Parathyroid adenoma (tissue), 2 donors: ENCODE measurements around the gene MMS22L.

Experiments
- H2AFZ ChIP-seq: fragments of 300-600 bp; sonication (generic); one replicate; pipeline ENCODE4 v1.7.0; 2017; ENCODE audit warnings: antibody characterized with exemption, mild to moderate bottlenecking
- H3K27ac ChIP-seq: fragments of 300-600 bp; sonication (generic); one replicate; pipeline ENCODE4 v1.7.0; 2017
- H3K27me3 ChIP-seq: fragments of 300-600 bp; sonication (generic); one replicate; pipeline ENCODE4 v1.7.0; 2017; ENCODE audit warnings: low read length; ENCODE audit not compliant: control insufficient read depth, insufficient read depth
- H3K36me3 ChIP-seq: fragments of 300-600 bp; sonication (generic); one replicate; pipeline ENCODE4 v1.7.0; 2017; ENCODE audit warnings: low read length; ENCODE audit not compliant: control insufficient read depth, insufficient read depth
- H3K4me1 ChIP-seq: fragments of 300-600 bp; sonication (generic); one replicate; pipeline ENCODE4 v1.7.0; 2017; ENCODE audit warnings: control low read depth
- H3K4me2 ChIP-seq: fragments of 300-600 bp; sonication (generic); one replicate; pipeline ENCODE4 v1.7.0; 2017; ENCODE audit warnings: low read length
- H3K4me3 ChIP-seq: fragments of 300-600 bp; sonication (generic); one replicate; pipeline ENCODE4 v1.7.0; 2017; ENCODE audit warnings: low read depth, low read length
- H3K79me2 ChIP-seq: fragments of 300-600 bp; sonication (generic); one replicate; pipeline ENCODE4 v1.7.0; 2017; ENCODE audit warnings: control low read depth
- H3K9ac ChIP-seq: fragments of 300-600 bp; sonication (generic); one replicate; pipeline ENCODE4 v1.7.0; 2017; ENCODE audit warnings: mild to moderate bottlenecking
- H3K9me3 ChIP-seq: fragments of 300-600 bp; sonication (generic); one replicate; pipeline ENCODE4 v1.7.0; 2017; ENCODE audit warnings: low read length; ENCODE audit not compliant: control insufficient read depth
- CTCF ChIP-seq: fragments of 300-600 bp; sonication (generic); IDR thresholded peaks from one replicate; pipeline ENCODE4 v1.7.0; 2017; ENCODE audit warnings: antibody characterized with exemption, mild to moderate bottlenecking
- donor health status: primary hyperparathyroidism.

Gene MMS22L

GRCh38 chr6:97294451-97294850 lies 11.4 kb upstream of the MMS22L start:
- no peak for TF ChIP-seq CTCF
- Histone ChIP-seq H3K9ac (no peak overlapping the region), H3K27me3 (no peaks in the 10 kb centered on the region), H3K27ac (no peak overlapping the region), H3K4me1 (no peaks in the 10 kb centered on the region), H3K36me3 (no peaks in the 10 kb centered on the region), H3K4me3 (no peak overlapping the region), H2AFZ (no peak overlapping the region), H3K9me3 (no peaks in the 10 kb centered on the region), H3K79me2 (no peaks in the 10 kb centered on the region), H3K4me2 (no peak overlapping the region)

GRCh38 chr6:97293198-97293696 lies 10.2 kb upstream of the MMS22L start:
- H3K27ac ChIP-seq = no peak overlapping the region
- H2AFZ ChIP-seq = no peak overlapping the region
- TF ChIP-seq CTCF = no peak
- no peaks in the 10 kb centered on the region for H3K27me3 ChIP-seq
- no peaks in the 10 kb centered on the region for H3K9me3 ChIP-seq
- no peak overlapping the region for H3K4me3 ChIP-seq
- H3K4me2 ChIP-seq = no peak overlapping the region
- no peak overlapping the region for H3K9ac ChIP-seq
- H3K36me3 ChIP-seq = no peaks in the 10 kb centered on the region
- no peaks in the 10 kb centered on the region for H3K79me2 ChIP-seq
- H3K4me1 ChIP-seq = no peaks in the 10 kb centered on the region

GRCh38 chr6:97292671-97293070 lies 9.7 kb upstream of the MMS22L start:
- H3K79me2 ChIP-seq = no peaks in the 10 kb centered on the region
- H3K4me2 ChIP-seq = no peak overlapping the region
- no peak overlapping the region for H3K27ac ChIP-seq
- H3K27me3 ChIP-seq = no peaks in the 10 kb centered on the region
- H3K4me3 ChIP-seq = no peak overlapping the region
- H3K9me3 ChIP-seq = no peaks in the 10 kb centered on the region
- TF ChIP-seq CTCF = no peak
- no peaks in the 10 kb centered on the region for H3K36me3 ChIP-seq
- H3K9ac ChIP-seq = no peak overlapping the region
- no peak overlapping the region for H2AFZ ChIP-seq
- no peaks in the 10 kb centered on the region for H3K4me1 ChIP-seq

GRCh38 chr6:97291896-97292295 lies 8.9 kb upstream of the MMS22L start:
- TF ChIP-seq CTCF = no peak

GRCh38 chr6:97289332-97289731 lies 6.3 kb upstream of the MMS22L start:
- no peak for TF ChIP-seq CTCF
- H2AFZ ChIP-seq = no peak overlapping the region

More at GRCh38 chr6:97291896-97292295, 8.9 kb upstream of the MMS22L start:
- Histone ChIP-seq H3K4me3 (no peak overlapping the region), H3K27ac (no peak overlapping the region), H3K27me3 (no peaks in the 10 kb centered on the region), H3K79me2 (no peaks in the 10 kb centered on the region), H2AFZ (no peak overlapping the region), H3K36me3 (no peaks in the 10 kb centered on the region), H3K4me2 (no peak overlapping the region), H3K4me1 (no peaks in the 10 kb centered on the region), H3K9me3 (no peaks in the 10 kb centered on the region), H3K9ac (no peak overlapping the region)

More at GRCh38 chr6:97289332-97289731, 6.3 kb upstream of the MMS22L start:
- Histone ChIP-seq H3K9me3 (no peaks in the 10 kb centered on the region), H3K36me3 (no peaks in the 10 kb centered on the region), H3K4me2 (no peak overlapping the region), H3K27ac (no peak overlapping the region), H3K27me3 (no peaks in the 10 kb centered on the region), H3K4me1 (no peaks in the 10 kb centered on the region), H3K79me2 (no peaks in the 10 kb centered on the region), H3K4me3 (no peak overlapping the region), H3K9ac (no peak overlapping the region)
